ENCODE data around the gene CKMT2. TPM values are rescaled to one million over a fixed set of nuclear protein-coding genes. Genes with fewer than 3 reads are reported as not detected.
"Not testable (repeated sequence)": the region's sequence is repeated elsewhere in the genome, so short reads cannot be mapped to it uniquely, and the experiment has no call there.

CKMT2 gene
- total RNA-seq, 1 donor from 2014 or later = 2.6 TPM

DNA sequence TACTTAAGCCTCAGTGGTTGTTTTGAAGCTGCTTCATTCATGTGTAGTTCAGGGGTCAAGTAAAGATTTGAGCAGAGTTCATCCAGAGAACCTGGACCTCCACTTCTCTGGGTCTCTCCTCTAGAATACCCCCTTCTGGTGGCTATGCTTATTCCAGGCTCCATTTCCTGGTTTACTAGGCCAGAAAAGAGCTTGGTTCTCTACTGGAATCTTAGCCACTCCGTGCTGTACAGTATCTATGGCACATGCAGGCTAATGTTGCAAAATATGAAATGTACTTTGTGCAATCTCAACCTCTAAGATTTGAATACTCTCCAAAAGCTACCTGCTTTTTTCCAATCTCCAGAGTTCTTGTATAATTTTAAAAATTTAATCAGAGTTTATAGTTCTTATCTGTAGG lies 50.9 kb downstream of the CKMT2 start:
- Mint-ChIP-seq H3K27ac (no peak overlapping the region), H3K27me3 (ENCODE audit: low read depth) (no peaks in the 10 kb centered on the region), H3K4me3 (no peak overlapping the region), H3K9me3 (peaks cover 17% of the 10 kb centered on the region), H3K4me1 (no peaks in the 10 kb centered on the region), H3K36me3 (peaks cover 24% of the 10 kb centered on the region)
- DNase-seq (ENCODE audit: low spot score in 2 of 2, unreplicated experiment in 2 of 2) = no peak
- TF ChIP-seq, protein P1, sequence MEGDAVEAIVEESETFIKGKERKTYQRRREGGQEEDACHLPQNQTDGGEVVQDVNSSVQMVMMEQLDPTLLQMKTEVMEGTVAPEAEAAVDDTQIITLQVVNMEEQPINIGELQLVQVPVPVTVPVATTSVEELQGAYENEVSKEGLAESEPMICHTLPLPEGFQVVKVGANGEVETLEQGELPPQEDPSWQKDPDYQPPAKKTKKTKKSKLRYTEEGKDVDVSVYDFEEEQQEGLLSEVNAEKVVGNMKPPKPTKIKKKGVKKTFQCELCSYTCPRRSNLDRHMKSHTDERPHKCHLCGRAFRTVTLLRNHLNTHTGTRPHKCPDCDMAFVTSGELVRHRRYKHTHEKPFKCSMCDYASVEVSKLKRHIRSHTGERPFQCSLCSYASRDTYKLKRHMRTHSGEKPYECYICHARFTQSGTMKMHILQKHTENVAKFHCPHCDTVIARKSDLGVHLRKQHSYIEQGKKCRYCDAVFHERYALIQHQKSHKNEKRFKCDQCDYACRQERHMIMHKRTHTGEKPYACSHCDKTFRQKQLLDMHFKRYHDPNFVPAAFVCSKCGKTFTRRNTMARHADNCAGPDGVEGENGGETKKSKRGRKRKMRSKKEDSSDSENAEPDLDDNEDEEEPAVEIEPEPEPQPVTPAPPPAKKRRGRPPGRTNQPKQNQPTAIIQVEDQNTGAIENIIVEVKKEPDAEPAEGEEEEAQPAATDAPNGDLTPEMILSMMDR (IDR thresholded peaks at IDR 0.05; ENCODE audit: unreplicated experiment) = no peak

DNA sequence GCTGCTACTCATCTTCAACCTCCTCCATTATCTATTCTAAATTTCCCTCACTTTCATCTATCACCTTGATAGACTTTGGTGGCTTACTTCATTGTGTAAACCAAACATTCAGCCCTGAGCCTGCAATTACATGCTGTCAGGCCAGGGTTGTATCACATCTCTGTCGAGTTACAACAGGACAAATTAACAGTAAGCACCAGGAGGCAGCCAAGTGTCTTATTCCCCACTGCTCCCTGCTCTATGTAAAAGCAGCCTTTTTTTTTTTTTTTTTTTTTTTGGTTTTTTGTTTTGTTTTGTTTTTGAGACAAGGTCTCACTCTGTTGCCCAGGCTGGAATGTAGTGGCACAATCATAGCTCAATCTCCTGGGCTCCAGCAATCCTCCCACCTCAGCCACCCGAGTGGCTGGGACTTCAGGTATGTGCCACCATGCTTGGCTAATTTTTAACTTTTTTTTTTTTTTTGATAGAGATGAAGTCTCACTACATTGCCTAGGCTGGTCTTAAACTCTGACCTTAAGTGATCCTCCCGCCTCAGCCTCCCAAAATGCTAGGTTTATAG lies 53.0 kb downstream of the CKMT2 start:
- H3K27ac Mint-ChIP-seq = no peak overlapping the region
- H3K36me3 Mint-ChIP-seq = peaks cover 23% of the 10 kb centered on the region
- TF ChIP-seq, protein P1 (IDR thresholded peaks at IDR 0.05; ENCODE audit: unreplicated experiment) = no peak
- no peaks in the 10 kb centered on the region for H3K4me1 Mint-ChIP-seq
- H3K27me3 Mint-ChIP-seq (ENCODE audit: low read depth) = no peaks in the 10 kb centered on the region
- no peak for DNase-seq (ENCODE audit: low spot score in 2 of 2, unreplicated experiment in 2 of 2)
- peaks cover 18% of the 10 kb centered on the region for H3K9me3 Mint-ChIP-seq
- no peak overlapping the region for H3K4me3 Mint-ChIP-seq

DNA sequence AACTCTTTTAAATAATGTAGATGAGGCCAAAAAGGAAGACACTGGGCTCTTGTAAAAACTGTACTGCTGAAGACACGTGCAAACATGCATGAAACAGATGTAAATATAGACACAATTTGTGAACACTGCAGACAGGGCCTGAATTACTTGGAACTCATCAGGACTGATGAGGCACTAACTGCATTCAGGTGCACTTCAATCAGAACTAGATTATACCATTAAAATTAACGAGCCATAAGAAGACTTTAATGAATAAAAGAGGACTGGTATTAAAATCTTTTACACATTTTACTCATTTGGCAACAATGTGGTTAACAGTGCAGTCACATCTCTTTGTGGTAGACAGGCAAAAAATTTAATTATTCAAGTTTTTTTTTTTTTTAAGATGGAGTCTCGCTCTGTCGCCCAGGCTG lies 54.9 kb downstream of the CKMT2 start:
- no peak overlapping the region for H3K4me3 Mint-ChIP-seq
- H3K9me3 Mint-ChIP-seq = peaks cover 31% of the 10 kb centered on the region
- H3K36me3 Mint-ChIP-seq = peaks cover 31% of the 10 kb centered on the region
- H3K27me3 Mint-ChIP-seq (ENCODE audit: low read depth) = no peaks in the 10 kb centered on the region
- no peaks in the 10 kb centered on the region for H3K4me1 Mint-ChIP-seq
- H3K27ac Mint-ChIP-seq = no peak overlapping the region
- TF ChIP-seq, protein P1 (IDR thresholded peaks at IDR 0.05; ENCODE audit: unreplicated experiment) = no peak
- no peak for DNase-seq (ENCODE audit: low spot score in 2 of 2, unreplicated experiment in 2 of 2)

GRCh38 chr5:81290146-81290545 lies 57.0 kb downstream of the CKMT2 start:
- no peak for DNase-seq (ENCODE audit: low spot score in 2 of 2, unreplicated experiment in 2 of 2)
- TF ChIP-seq, protein P1 (IDR thresholded peaks at IDR 0.05; ENCODE audit: unreplicated experiment) = no peak
- H3K4me3 Mint-ChIP-seq = no peak overlapping the region
- peaks cover 43% of the 10 kb centered on the region for H3K9me3 Mint-ChIP-seq
- no peak overlapping the region for H3K27ac Mint-ChIP-seq
- H3K4me1 Mint-ChIP-seq = no peaks in the 10 kb centered on the region
- peaks cover 44% of the 10 kb centered on the region for H3K36me3 Mint-ChIP-seq
- no peaks in the 10 kb centered on the region for H3K27me3 Mint-ChIP-seq (ENCODE audit: low read depth)

GRCh38 chr5:81292130-81292529 lies 59.0 kb downstream of the CKMT2 start:
- Mint-ChIP-seq H3K9me3 (peaks cover 43% of the 10 kb centered on the region), H3K4me3 (no peak overlapping the region), H3K36me3 (peaks cover 42% of the 10 kb centered on the region), H3K27me3 (ENCODE audit: low read depth) (no peaks in the 10 kb centered on the region), H3K27ac (no peak overlapping the region), H3K4me1 (peaks cover 2% of the 10 kb centered on the region)
- TF ChIP-seq, protein P1 (IDR thresholded peaks at IDR 0.05; ENCODE audit: unreplicated experiment) = no peak
- DNase-seq (ENCODE audit: low spot score in 2 of 2, unreplicated experiment in 2 of 2) = no peak

- H3K9me3 Mint-ChIP-seq = peaks cover 43% of the 10 kb centered on the region
- H3K4me3 Mint-ChIP-seq; H3K4me1 Mint-ChIP-seq; H3K27me3 Mint-ChIP-seq (ENCODE audit: low read depth); H3K27ac Mint-ChIP-seq; DNase-seq (ENCODE audit: low spot score in 2 of 2, unreplicated experiment in 2 of 2): not testable (repeated sequence)
- H3K36me3 Mint-ChIP-seq = peaks cover 40% of the 10 kb centered on the region
These were observed 60.9 kb downstream of the CKMT2 start for GRCh38 chr5:81294021-81294420.

Data from mesothelial cell of epicardium (in vitro differentiated cells).